Sigmoid colon (tissue), 7 donors: Measurements from ENCODE around the gene EIF4H. TPM values are rescaled to one million over a fixed set of nuclear protein-coding genes. Genes with fewer than 3 reads are reported as not detected.
"Not testable (repeated sequence)": the region's sequence is repeated elsewhere in the genome, so short reads cannot be mapped to it uniquely, and the experiment has no call there.

ENCODE experiments used
- DNase-seq: peaks from one replicate; pipeline ENCODE4 v3.0.0-alpha.2; 2019
- H3K27ac ChIP-seq, 4 donors: fragments of 200-600 bp; sonication (generic); one replicate each; pipeline ENCODE4 v1.5.1; 2016 to 2019; ENCODE audit warnings: mild to moderate bottlenecking in 1 of 4
- H3K27me3 ChIP-seq, 3 donors: fragments of 200-600 bp; sonication (generic); one replicate each; pipeline ENCODE4 v1.5.1; 2019; ENCODE audit warnings: mild to moderate bottlenecking in 1 of 3
- H3K36me3 ChIP-seq, 4 donors: fragments of 200-600 bp; sonication (generic); one replicate each; pipeline ENCODE4 v1.5.1; 2016 to 2019
- H3K4me1 ChIP-seq, 4 donors: fragments of 200-600 bp; sonication (generic); one replicate each; pipeline ENCODE4 v1.5.1; 2017 to 2019
- H3K4me3 ChIP-seq, 4 donors: fragments of 200-600 bp; sonication (generic); one replicate each; pipeline ENCODE4 v1.5.1; 2017 to 2019; ENCODE audit warnings: mild to moderate bottlenecking in 2 of 4, moderate library complexity in 1 of 4
- H3K9me3 ChIP-seq, 4 donors: fragments of 200-600 bp in 3 of 4; sonication (generic) in 3 of 4; one replicate each; pipeline versions ENCODE4 v1.5.1 to v1.6.1; 2013 to 2019
- EP300 ChIP-seq, 4 donors: sonication (generic); formaldehyde crosslinking; IDR thresholded peaks; one replicate each; pipeline ENCODE4 v1.6.1; 2017; ENCODE audit warnings: antibody characterized with exemption in 4 of 4
- POLR2A ChIP-seq, 2 donors: fragments of 450-650 bp; IDR thresholded peaks; one replicate each; pipeline ENCODE4 v1.6.1; 2016; ENCODE audit warnings: antibody characterized with exemption in 2 of 2, mild to moderate bottlenecking in 2 of 2, moderate library complexity in 2 of 2
- POLR2AphosphoS5 ChIP-seq, 4 donors: sonication (generic); formaldehyde crosslinking; IDR thresholded peaks; one replicate each; pipeline ENCODE4 v1.6.1; 2017; ENCODE audit warnings: antibody characterized with exemption in 4 of 4
- whole genome bisulfite sequencing, 2 donors: extraction: QIAGEN DNeasy Blood & Tissue Kit; methylation state at CpG; one replicate each; pipeline ENCODE4 v1.1.7; 2013; 5-methylcytosine and 5-hydroxymethylcytosine counted together
- intact Hi-C: fragments of 100-400 bp; cut with DNase I; formaldehyde crosslinking; loops from one replicate; pipeline ENCODE4 v1.15.1; 2023
- polyA plus RNA-seq, 3 donors: library from polyadenylated mRNA; stranded (reverse); fragments of 200-250 nt; gene quantifications; one replicate each; pipeline ENCODE4 v1.2.3, GENCODE V29; 2013
- total RNA-seq, 4 donors: library from RNA; depleted of rRNA; stranded (reverse); fragments of >200 nt; gene quantifications; one replicate each; pipeline ENCODE4 v1.1.0, GENCODE V29; 2016
- TF ChIP-seq, protein P1 (sequence below), 4 experiments: fragments of 450-650 bp in 3 of 4; fragments of 200-600 bp in 1 of 4; IDR thresholded peaks; one replicate each; pipeline ENCODE4 v1.5.1; 2016 to 2019; ENCODE audit warnings: antibody characterized with exemption in 4 of 4, mild to moderate bottlenecking in 3 of 4, moderate library complexity in 2 of 4
- donor health status: healthy with polysubstance abuse.
- donor health status: Bipolar disorder and iron deficiency.
- donor health status: healthy.

Gene EIF4H
- total and polyA plus RNA-seq, 7 donors = 196 to 274 (median 224) TPM

- Histone ChIP-seq H3K27ac (no peak overlapping the region), H3K36me3 (peaks cover 0 to 3% (median 0%) of the 10 kb centered on the region in 4 donors), H3K9me3 (no peaks in the 10 kb centered on the region), H3K4me3 (no peak overlapping the region), H3K27me3 (no peaks in the 10 kb centered on the region), H3K4me1 (no peaks in the 10 kb centered on the region)
- DNase-seq = no peak
- intact Hi-C loops = no loop called here
- 43 to 73% methylated on average over 18 of the region's 18 CpGs for WGBS, 2 donors
- no peak for TF ChIP-seq POLR2AphosphoS5 (IDR thresholded peaks at IDR 0.05)
- TF ChIP-seq POLR2A (IDR thresholded peaks at IDR 0.05) = no peak
- TF ChIP-seq, protein P1, sequence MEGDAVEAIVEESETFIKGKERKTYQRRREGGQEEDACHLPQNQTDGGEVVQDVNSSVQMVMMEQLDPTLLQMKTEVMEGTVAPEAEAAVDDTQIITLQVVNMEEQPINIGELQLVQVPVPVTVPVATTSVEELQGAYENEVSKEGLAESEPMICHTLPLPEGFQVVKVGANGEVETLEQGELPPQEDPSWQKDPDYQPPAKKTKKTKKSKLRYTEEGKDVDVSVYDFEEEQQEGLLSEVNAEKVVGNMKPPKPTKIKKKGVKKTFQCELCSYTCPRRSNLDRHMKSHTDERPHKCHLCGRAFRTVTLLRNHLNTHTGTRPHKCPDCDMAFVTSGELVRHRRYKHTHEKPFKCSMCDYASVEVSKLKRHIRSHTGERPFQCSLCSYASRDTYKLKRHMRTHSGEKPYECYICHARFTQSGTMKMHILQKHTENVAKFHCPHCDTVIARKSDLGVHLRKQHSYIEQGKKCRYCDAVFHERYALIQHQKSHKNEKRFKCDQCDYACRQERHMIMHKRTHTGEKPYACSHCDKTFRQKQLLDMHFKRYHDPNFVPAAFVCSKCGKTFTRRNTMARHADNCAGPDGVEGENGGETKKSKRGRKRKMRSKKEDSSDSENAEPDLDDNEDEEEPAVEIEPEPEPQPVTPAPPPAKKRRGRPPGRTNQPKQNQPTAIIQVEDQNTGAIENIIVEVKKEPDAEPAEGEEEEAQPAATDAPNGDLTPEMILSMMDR (IDR thresholded peaks at IDR 0.05) = no peak
- TF ChIP-seq EP300 (IDR thresholded peaks at IDR 0.05) = no peak
These were observed 49.8 kb downstream of the EIF4H start for GRCh38 chr7:74223711-74224510.

DNA sequence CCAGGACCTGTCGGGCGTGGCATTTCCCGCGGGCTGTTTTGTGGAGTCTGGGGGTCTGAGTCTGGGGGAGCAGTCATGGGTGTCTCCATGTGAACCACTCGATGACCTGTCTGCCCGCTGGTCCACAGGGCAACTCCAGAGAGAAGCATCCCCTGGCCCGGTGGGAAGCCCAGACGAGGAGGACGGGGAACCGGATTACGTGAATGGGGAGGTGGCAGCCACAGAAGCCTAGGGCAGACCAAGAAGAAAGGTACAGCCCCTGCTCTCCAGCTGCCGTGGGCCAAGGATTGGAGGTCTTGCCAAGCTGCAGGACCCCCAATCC lies 50.3 kb downstream of the EIF4H start:
- WGBS, 2 donors = 56 to 88% methylated on average over 12 of the region's 12 CpGs
- Histone ChIP-seq H3K27me3 (no peaks in the 10 kb centered on the region), H3K4me3 (no peak overlapping the region), H3K9me3 (no peaks in the 10 kb centered on the region), H3K4me1 (no peaks in the 10 kb centered on the region), H3K27ac (no peak overlapping the region), H3K36me3 (peaks cover 0 to 5% (median 0%) of the 10 kb centered on the region in 4 donors)
- TF ChIP-seq, protein P1 (IDR thresholded peaks at IDR 0.05) = no peak
- TF ChIP-seq EP300 (IDR thresholded peaks at IDR 0.05) (no peak), POLR2A (IDR thresholded peaks at IDR 0.05) (no peak), POLR2AphosphoS5 (IDR thresholded peaks at IDR 0.05) (no peak)
- no peak for DNase-seq
- intact Hi-C loops = no loop called here

DNA sequence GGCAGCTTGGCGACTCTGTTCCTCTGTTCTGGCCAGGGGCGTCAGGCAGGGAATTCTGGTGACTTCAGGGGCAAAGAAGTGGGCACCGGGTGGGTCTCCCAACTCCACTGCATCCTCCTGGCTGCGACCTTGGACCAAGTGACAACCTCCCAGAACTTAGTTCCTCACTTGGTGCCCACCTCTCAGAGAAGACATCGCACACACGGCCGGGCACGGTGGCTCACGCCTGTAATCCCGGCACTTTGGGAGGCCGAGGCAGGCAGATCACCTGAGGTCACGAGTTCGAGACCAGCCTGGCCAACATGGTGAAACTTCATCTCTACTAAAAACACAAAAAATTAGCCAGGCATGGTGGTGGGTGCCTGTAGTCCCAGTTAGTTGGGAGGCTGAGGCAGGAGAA lies 50.8 kb downstream of the EIF4H start:
- H3K9me3 ChIP-seq, intact Hi-C loops, DNase-seq, H3K36me3 ChIP-seq, H3K27ac ChIP-seq, H3K4me3 ChIP-seq, H3K27me3 ChIP-seq, H3K4me1 ChIP-seq: not testable (repeated sequence)
- WGBS, 2 donors = 95 to 97% methylated on average over 13 of the region's 13 CpGs

- Histone ChIP-seq H3K4me3 (no peak overlapping the region), H3K27ac (no peak overlapping the region), H3K9me3 (no peaks in the 10 kb centered on the region), H3K4me1 (no peaks in the 10 kb centered on the region), H3K36me3 (peaks cover 0 to 12% (median 0%) of the 10 kb centered on the region in 4 donors), H3K27me3 (no peaks in the 10 kb centered on the region)
- TF ChIP-seq POLR2AphosphoS5 (IDR thresholded peaks at IDR 0.05) (no peak), POLR2A (IDR thresholded peaks at IDR 0.05) (no peak), EP300 (IDR thresholded peaks at IDR 0.05) (no peak)
- TF ChIP-seq, protein P1 (IDR thresholded peaks at IDR 0.05) = no peak
- 83 to 93% methylated on average over 12 of the region's 12 CpGs for WGBS, 2 donors
- DNase-seq = no peak
- intact Hi-C loops = no loop called here
These were observed 51.2 kb downstream of the EIF4H start for GRCh38 chr7:74225400-74225799.

GRCh38 chr7:74226633-74227032 lies 52.5 kb downstream of the EIF4H start:
- WGBS, 2 donors = 59 to 87% methylated on average over 5 of the region's 5 CpGs
- Histone ChIP-seq H3K4me3 (no peak overlapping the region), H3K36me3 (peaks cover 0 to 25% (median under 1%) of the 10 kb centered on the region in 4 donors), H3K9me3 (no peaks in the 10 kb centered on the region), H3K27ac (no peak overlapping the region), H3K4me1 (no peaks in the 10 kb centered on the region), H3K27me3 (no peaks in the 10 kb centered on the region)
- no peak for DNase-seq
- TF ChIP-seq POLR2AphosphoS5 (IDR thresholded peaks at IDR 0.05) = no peak
- TF ChIP-seq POLR2A (IDR thresholded peaks at IDR 0.05) = no peak
- TF ChIP-seq, protein P1 (IDR thresholded peaks at IDR 0.05) = no peak
- no peak for TF ChIP-seq EP300 (IDR thresholded peaks at IDR 0.05)
- intact Hi-C loops = no loop called here
